Hepatocyte (in vitro differentiated cells): Measurements from ENCODE around the gene SH2D3C.

Experiments used
- CTCF ChIP-seq: fragments of 200-600 bp; sonication (generic); IDR thresholded peaks from 2 replicates; pipeline ENCODE4 v1.5.1; 2016; ENCODE audit warnings: antibody characterized with exemption, mild to moderate bottlenecking; ENCODE audit not compliant: poor library complexity
- EZH2 ChIP-seq: fragments of 200-600 bp; sonication (generic); IDR thresholded peaks from 2 replicates; pipeline ENCODE4 v1.6.1; 2016; ENCODE audit warnings: antibody characterized with exemption, mild to moderate bottlenecking, borderline replicate concordance
- EZH2phosphoT487 ChIP-seq: fragments of 200-600 bp; sonication (generic); IDR thresholded peaks from one replicate; pipeline ENCODE4 v1.6.1; 2018; ENCODE audit warnings: antibody characterized with exemption, mild to moderate bottlenecking, low read depth, moderate library complexity; ENCODE audit not compliant: unreplicated experiment, severe bottlenecking

- TF ChIP-seq CTCF (no peak), EZH2 (no peak), EZH2phosphoT487 (no peak)
Measured at GRCh38 chr9:127746959-127747569, 31.4 kb downstream of the SH2D3C start.
